ENCODE results near the gene SEC22A.

Gene SEC22A

GRCh38 chr3:123300056-123300455, 98.3 kb downstream of the SEC22A start:
- ChIA-PET CTCF (interaction anchor here (0.7 to 1.0 kb wide), 2 partner anchors 20 to 98 kb away, joined by 3 read pairs; no protein-coding TSS in a partner anchor), POLR2A (no interaction called here)
- TF ChIP-seq NFRKB (IDR thresholded peaks at IDR 0.05) = no peak
- no peak for TF ChIP-seq BHLHE40 (IDR thresholded peaks at IDR 0.05; ENCODE audit: borderline replicate concordance)
- TF ChIP-seq FOXM1 (IDR thresholded peaks at IDR 0.05; ENCODE audit: borderline replicate concordance) = no peak
- no peak for TF ChIP-seq HDGF (IDR thresholded peaks at IDR 0.05; ENCODE audit: borderline replicate concordance)
- TF ChIP-seq CTBP1 (IDR thresholded peaks at IDR 0.05; ENCODE audit: borderline replicate concordance) = no peak
- TF ChIP-seq ELF4 (IDR thresholded peaks at IDR 0.05) = no peak
- TF ChIP-seq SUZ12 (IDR thresholded peaks at IDR 0.05) = no peak
- TF ChIP-seq FOXA1 (IDR thresholded peaks at IDR 0.05) = no peak
- TF ChIP-seq ZNF384 (IDR thresholded peaks at IDR 0.05) = no peak
- TF ChIP-seq PKNOX1 (IDR thresholded peaks at IDR 0.05) = no peak
- no peak for DNase-seq (ENCODE audit: extremely low spot score)

GRCh38 chr3:123300583-123300982, 98.8 kb downstream of the SEC22A start:
- CTCF ChIA-PET = interaction anchor here (0.7 to 1.0 kb wide), 2 partner anchors 19 to 97 kb away, joined by 3 read pairs; no protein-coding TSS in a partner anchor
- DNase-seq (ENCODE audit: extremely low spot score) = no peak
- POLR2A ChIA-PET = no interaction called here
- no peak for TF ChIP-seq LEF1 (IDR thresholded peaks at IDR 0.05; ENCODE audit: borderline replicate concordance)

GRCh38 chr3:123301331-123302184, 99.8 kb downstream of the SEC22A start:
- no peak for DNase-seq (ENCODE audit: extremely low spot score)
- TF ChIP-seq TARDBP (IDR thresholded peaks at IDR 0.05) (no peak), FOXK2 (IDR thresholded peaks at IDR 0.05) (no peak), SP1 (IDR thresholded peaks at IDR 0.05) (no peak), NFRKB (IDR thresholded peaks at IDR 0.05) (no peak), FOXA1 (IDR thresholded peaks at IDR 0.05) (no peak), HDGF (IDR thresholded peaks at IDR 0.05; ENCODE audit: borderline replicate concordance) (no peak), LEF1 (IDR thresholded peaks at IDR 0.05; ENCODE audit: borderline replicate concordance) (no peak), FOXM1 (IDR thresholded peaks at IDR 0.05; ENCODE audit: borderline replicate concordance) (no peak), L3MBTL2 (conservative IDR thresholded peaks at IDR 0.05) (no peak), ARNT (IDR thresholded peaks at IDR 0.05) (no peak), ZNF384 (IDR thresholded peaks at IDR 0.05) (no peak), BHLHE40 (IDR thresholded peaks at IDR 0.05; ENCODE audit: borderline replicate concordance) (no peak), ELF4 (IDR thresholded peaks at IDR 0.05) (no peak), SUZ12 (IDR thresholded peaks at IDR 0.05) (no peak), PKNOX1 (IDR thresholded peaks at IDR 0.05) (no peak), CTBP1 (IDR thresholded peaks at IDR 0.05; ENCODE audit: borderline replicate concordance) (no peak)
- CTCF ChIA-PET = no interaction called here
- POLR2A ChIA-PET = no interaction called here

- CTCF ChIA-PET = no interaction called here
- POLR2A ChIA-PET = no interaction called here
- TF ChIP-seq ZNF384 (IDR thresholded peaks at IDR 0.05) (no peak), PKNOX1 (IDR thresholded peaks at IDR 0.05) (no peak), L3MBTL2 (conservative IDR thresholded peaks at IDR 0.05) (no peak), NFRKB (IDR thresholded peaks at IDR 0.05) (no peak), SUZ12 (IDR thresholded peaks at IDR 0.05) (no peak), FOXA1 (IDR thresholded peaks at IDR 0.05) (no peak), BHLHE40 (IDR thresholded peaks at IDR 0.05; ENCODE audit: borderline replicate concordance) (no peak), TARDBP (IDR thresholded peaks at IDR 0.05) (no peak), HDGF (IDR thresholded peaks at IDR 0.05; ENCODE audit: borderline replicate concordance) (no peak), FOXM1 (IDR thresholded peaks at IDR 0.05; ENCODE audit: borderline replicate concordance) (no peak), CTBP1 (IDR thresholded peaks at IDR 0.05; ENCODE audit: borderline replicate concordance) (no peak), ARNT (IDR thresholded peaks at IDR 0.05) (no peak), LEF1 (IDR thresholded peaks at IDR 0.05; ENCODE audit: borderline replicate concordance) (no peak), SP1 (IDR thresholded peaks at IDR 0.05) (no peak), ELF4 (IDR thresholded peaks at IDR 0.05) (no peak), FOXK2 (IDR thresholded peaks at IDR 0.05) (no peak)
- DNase-seq (ENCODE audit: extremely low spot score) = no peak
These were observed 101.2 kb downstream of the SEC22A start for GRCh38 chr3:123302961-123303360.

- DNase-seq (ENCODE audit: extremely low spot score) = no peak
- CTCF ChIA-PET = no interaction called here
- POLR2A ChIA-PET = no interaction called here
- TF ChIP-seq FOXA1 (IDR thresholded peaks at IDR 0.05) = no peak
- TF ChIP-seq FOXK2 (IDR thresholded peaks at IDR 0.05) = no peak
- TF ChIP-seq HDGF (IDR thresholded peaks at IDR 0.05; ENCODE audit: borderline replicate concordance) = no peak
- TF ChIP-seq FOXM1 (IDR thresholded peaks at IDR 0.05; ENCODE audit: borderline replicate concordance) = no peak
- no peak for TF ChIP-seq ELF4 (IDR thresholded peaks at IDR 0.05)
- TF ChIP-seq LEF1 (IDR thresholded peaks at IDR 0.05; ENCODE audit: borderline replicate concordance) = no peak
- no peak for TF ChIP-seq NFRKB (IDR thresholded peaks at IDR 0.05)
- no peak for TF ChIP-seq CTBP1 (IDR thresholded peaks at IDR 0.05; ENCODE audit: borderline replicate concordance)
- TF ChIP-seq TARDBP (IDR thresholded peaks at IDR 0.05) = no peak
- TF ChIP-seq BHLHE40 (IDR thresholded peaks at IDR 0.05; ENCODE audit: borderline replicate concordance) = no peak
- TF ChIP-seq SP1 (IDR thresholded peaks at IDR 0.05) = no peak
These were observed 102.3 kb downstream of the SEC22A start for GRCh38 chr3:123303976-123304560.

- TF ChIP-seq PKNOX1 (IDR thresholded peaks at IDR 0.05) = no peak
- no peak for TF ChIP-seq HDGF (IDR thresholded peaks at IDR 0.05; ENCODE audit: borderline replicate concordance)
- TF ChIP-seq FOXK2 (IDR thresholded peaks at IDR 0.05) = no peak
- TF ChIP-seq TARDBP (IDR thresholded peaks at IDR 0.05) = no peak
- no peak for TF ChIP-seq ARNT (IDR thresholded peaks at IDR 0.05)
- TF ChIP-seq L3MBTL2 (conservative IDR thresholded peaks at IDR 0.05) = no peak
- TF ChIP-seq NFRKB (IDR thresholded peaks at IDR 0.05) = no peak
- no peak for TF ChIP-seq FOXM1 (IDR thresholded peaks at IDR 0.05; ENCODE audit: borderline replicate concordance)
- no peak for TF ChIP-seq SP1 (IDR thresholded peaks at IDR 0.05)
- no peak for TF ChIP-seq ELF4 (IDR thresholded peaks at IDR 0.05)
- TF ChIP-seq FOXA1 (IDR thresholded peaks at IDR 0.05) = no peak
- TF ChIP-seq ZNF384 (IDR thresholded peaks at IDR 0.05) = no peak
- no peak for TF ChIP-seq CTBP1 (IDR thresholded peaks at IDR 0.05; ENCODE audit: borderline replicate concordance)
- no peak for TF ChIP-seq LEF1 (IDR thresholded peaks at IDR 0.05; ENCODE audit: borderline replicate concordance)
- TF ChIP-seq SUZ12 (IDR thresholded peaks at IDR 0.05) = no peak
- CTCF ChIA-PET = no interaction called here
- POLR2A ChIA-PET = no interaction called here
- DNase-seq (ENCODE audit: extremely low spot score) = no peak
These were observed 103.4 kb downstream of the SEC22A start for GRCh38 chr3:123305192-123305591.

All from HEK293T (cell line).